ENCODE data around the gene XNDC1N.
A peak's percentile ranks its signal among the peaks of the same experiment; 100 is the strongest.

Gene XNDC1N, protein sequence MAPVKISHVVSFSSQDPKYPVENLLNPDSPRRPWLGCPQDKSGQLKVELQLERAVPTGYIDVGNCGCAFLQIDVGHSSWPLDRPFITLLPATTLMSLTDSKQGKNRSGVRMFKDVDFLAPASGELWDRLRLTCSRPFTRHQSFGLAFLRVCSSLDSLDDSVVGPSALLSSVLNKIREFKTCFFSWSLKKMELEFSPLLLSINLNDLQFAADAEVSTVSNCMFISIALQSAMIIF

DNA sequence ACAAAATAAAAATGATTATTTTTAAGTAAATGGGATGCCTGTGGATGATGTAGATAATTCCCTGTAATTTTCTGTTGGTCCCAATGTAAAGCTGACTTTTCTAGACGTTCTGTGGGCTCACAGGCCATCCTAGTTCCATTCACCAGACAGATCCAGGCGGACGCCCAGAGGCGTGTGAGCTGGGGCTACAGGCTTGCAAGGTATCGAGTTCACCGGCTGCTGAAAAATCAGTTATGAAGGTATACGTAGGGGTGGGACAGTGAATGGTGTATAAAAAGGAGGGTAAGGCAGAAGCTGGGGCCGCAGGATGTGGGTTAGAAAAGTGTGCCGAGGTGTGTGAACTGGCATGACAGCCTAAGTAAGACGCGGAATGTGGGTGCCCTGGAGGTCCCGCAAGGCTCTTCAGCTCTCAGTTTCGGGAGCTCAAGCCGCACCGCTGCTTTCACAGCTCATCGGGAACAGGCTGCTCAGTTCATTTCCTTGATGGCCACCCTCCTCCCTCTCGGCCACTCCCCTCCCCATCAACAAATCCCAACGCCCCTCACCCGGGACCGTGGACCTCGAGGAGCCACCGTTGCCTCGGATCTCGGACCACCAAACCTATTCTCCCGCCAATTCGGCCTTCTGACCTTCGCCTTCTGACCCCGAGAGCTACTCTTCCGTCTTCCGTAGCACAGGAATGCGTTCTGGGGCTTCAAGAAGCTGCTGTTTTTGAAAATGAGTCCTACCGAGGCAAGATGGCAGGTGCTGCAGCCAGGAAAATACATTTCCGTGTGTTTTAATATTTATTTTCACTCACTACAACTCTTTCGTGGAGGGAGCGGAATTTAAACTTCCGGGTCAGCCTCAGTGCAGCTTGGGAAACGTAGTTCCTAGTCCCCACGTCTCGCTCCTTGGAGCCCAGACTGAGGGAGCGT lies at the start of gene XNDC1N:
TSS of gene XNDC1N (minus strand) at position 775 of the 917 bp plus-strand sequence. CDS start 5,241 bp downstream, outside the sequence.
- peak within 1 kb of the TSS; percentile 94 for H3K27ac ChIP-seq
- TF ChIP-seq POLR2AphosphoS5 (IDR thresholded peaks at IDR 0.05; ENCODE audit: borderline replicate concordance, low read depth, low read length) (peak; percentile 34; the same call in 1 of the 2 replicates), EZH2 (IDR thresholded peaks at IDR 0.05) (no peak)
- peak; percentile 69 for DNase-seq (ENCODE audit: low read depth, low spot score)
- peak within 1 kb of the TSS; percentile 88 for H3K9ac ChIP-seq (ENCODE audit: insufficient read length)
- peaks cover 8% of the 10 kb centered on the region; the same call in 1 of the 2 replicates for H3K36me3 ChIP-seq (ENCODE audit: insufficient read depth, low read length)
- no peaks in the 10 kb centered on the region for H3K9me3 ChIP-seq (ENCODE audit: low read depth, low read length)
- H3K4me3 ChIP-seq = peak within 1 kb of the TSS; percentile 86

DNA sequence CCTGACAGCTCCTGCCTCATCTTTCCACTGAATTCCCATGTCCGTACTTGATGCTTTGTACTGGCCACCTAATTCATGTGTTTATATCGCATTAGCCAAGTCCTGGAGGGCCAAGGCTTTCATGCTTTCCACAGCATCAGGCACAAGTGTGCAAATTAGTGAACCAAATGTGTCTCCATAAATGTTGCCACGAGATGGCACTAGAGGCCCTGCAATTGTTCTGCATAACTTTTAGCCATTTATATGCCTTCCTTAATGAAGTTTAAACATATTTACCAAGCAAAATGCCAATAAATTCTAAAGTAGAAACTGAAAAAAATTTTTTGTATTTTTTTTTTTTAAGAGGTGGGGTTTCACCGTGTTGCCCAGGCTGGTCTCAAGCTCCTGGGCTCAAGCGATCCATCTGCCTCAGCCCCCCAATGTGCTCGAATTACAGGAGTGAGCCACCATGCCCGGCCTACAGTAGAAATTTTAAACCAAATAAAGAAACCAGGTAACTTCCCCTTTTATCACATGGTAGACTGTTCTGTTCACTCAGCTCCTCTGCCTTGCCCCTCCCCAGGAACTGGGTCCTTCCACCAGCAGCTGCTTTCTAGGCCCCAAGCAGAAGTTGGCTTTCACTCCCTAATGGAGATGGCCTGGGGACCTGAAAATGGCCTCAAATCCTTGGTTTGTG lies 49.5 kb upstream of the XNDC1N start:
- DNase-seq (ENCODE audit: low read depth, low spot score) = peak; percentile 28
- Histone ChIP-seq H3K27ac (no peak overlapping the region), H3K36me3 (ENCODE audit: insufficient read depth, low read length) (peaks cover 12% of the 10 kb centered on the region; the same call in 1 of the 2 replicates), H3K4me3 (no peak overlapping the region), H3K9ac (ENCODE audit: insufficient read length) (no peak overlapping the region), H3K9me3 (ENCODE audit: low read depth, low read length) (no peaks in the 10 kb centered on the region)
- TF ChIP-seq POLR2AphosphoS5 (IDR thresholded peaks at IDR 0.05; ENCODE audit: borderline replicate concordance, low read depth, low read length) = no peak
- no peak for TF ChIP-seq FOXP2 (optimal IDR thresholded peaks at IDR 0.05; ENCODE audit: control extremely low read depth, extremely low read length, insufficient read depth)
- TF ChIP-seq EZH2 (IDR thresholded peaks at IDR 0.05) = no peak

DNA sequence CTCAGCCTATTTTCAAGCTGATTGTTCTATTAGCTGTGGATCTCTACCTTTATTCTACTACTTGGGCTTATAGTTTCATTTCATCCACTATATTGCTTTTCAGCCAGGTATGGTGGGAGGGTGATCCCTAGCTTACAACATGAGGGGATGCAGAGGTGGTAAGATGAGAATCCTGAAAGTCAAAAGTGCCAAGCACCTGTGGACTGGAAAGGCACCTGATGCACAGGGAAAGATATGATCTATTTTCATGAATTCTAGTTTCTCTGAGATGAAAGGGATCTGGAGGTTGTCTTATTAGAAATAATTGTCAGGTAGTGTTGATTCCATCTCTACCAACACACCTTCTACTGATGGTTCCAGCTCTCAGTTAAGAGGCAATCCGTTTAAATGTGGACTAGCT lies 48.7 kb upstream of the XNDC1N start:
- H3K9me3 ChIP-seq (ENCODE audit: low read depth, low read length) = no peaks in the 10 kb centered on the region
- H3K27ac ChIP-seq = no peak overlapping the region
- H3K36me3 ChIP-seq (ENCODE audit: insufficient read depth, low read length) = peaks cover 12% of the 10 kb centered on the region; the same call in 1 of the 2 replicates
- DNase-seq (ENCODE audit: low read depth, low spot score) = no peak
- no peak overlapping the region for H3K9ac ChIP-seq (ENCODE audit: insufficient read length)
- TF ChIP-seq POLR2AphosphoS5 (IDR thresholded peaks at IDR 0.05; ENCODE audit: borderline replicate concordance, low read depth, low read length) (no peak), FOXP2 (optimal IDR thresholded peaks at IDR 0.05; ENCODE audit: control extremely low read depth, extremely low read length, insufficient read depth) (no peak), EZH2 (IDR thresholded peaks at IDR 0.05) (no peak)
- H3K4me3 ChIP-seq = no peak overlapping the region

DNA sequence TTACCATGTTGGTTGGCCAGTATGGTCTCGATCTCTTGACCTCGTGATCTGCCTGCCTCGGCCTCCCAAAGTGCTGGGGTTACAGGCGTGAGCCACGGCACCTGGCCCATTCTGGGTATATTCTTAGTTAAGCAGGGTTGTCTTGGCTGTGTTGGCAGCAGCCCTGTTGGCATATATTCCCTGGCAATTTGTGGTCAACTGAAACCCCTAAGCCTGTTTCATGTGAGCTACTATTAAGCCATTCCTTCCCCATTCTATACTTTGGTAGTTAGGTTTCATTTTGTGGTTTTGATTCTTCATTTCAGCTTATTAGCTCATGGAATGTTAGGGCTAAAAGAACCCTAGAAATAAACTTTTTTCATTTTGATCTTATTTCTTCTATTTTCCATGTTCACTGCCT lies 48.2 kb upstream of the XNDC1N start:
- peaks cover 15% of the 10 kb centered on the region for H3K36me3 ChIP-seq (ENCODE audit: insufficient read depth, low read length)
- H3K9me3 ChIP-seq (ENCODE audit: low read depth, low read length) = no peaks in the 10 kb centered on the region
- no peak overlapping the region for H3K4me3 ChIP-seq
- no peak overlapping the region for H3K9ac ChIP-seq (ENCODE audit: insufficient read length)
- TF ChIP-seq POLR2AphosphoS5 (IDR thresholded peaks at IDR 0.05; ENCODE audit: borderline replicate concordance, low read depth, low read length) = no peak
- TF ChIP-seq FOXP2 (optimal IDR thresholded peaks at IDR 0.05; ENCODE audit: control extremely low read depth, extremely low read length, insufficient read depth) = no peak
- no peak for TF ChIP-seq EZH2 (IDR thresholded peaks at IDR 0.05)
- no peak overlapping the region for H3K27ac ChIP-seq
- DNase-seq (ENCODE audit: low read depth, low spot score) = no peak

DNA sequence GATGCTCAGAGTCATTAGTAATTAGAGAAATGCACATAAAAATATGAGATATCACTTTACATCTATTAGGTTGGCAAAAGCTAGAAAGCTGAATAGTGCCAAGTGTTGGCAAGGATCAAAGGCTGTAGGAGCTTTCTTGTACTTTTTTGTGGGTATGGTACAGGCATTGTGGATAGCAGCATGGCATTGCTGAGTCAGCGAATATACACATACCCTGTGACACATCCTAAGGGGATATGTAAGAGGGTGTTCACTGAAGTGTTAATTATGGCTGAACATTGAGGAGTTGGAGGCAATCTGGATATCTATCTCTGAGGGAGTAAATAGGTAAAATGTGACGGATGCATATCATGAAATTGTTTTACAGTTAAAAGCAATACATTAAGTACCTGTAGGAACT lies 43.3 kb upstream of the XNDC1N start:
- H3K9ac ChIP-seq (ENCODE audit: insufficient read length) = no peak overlapping the region
- no peak overlapping the region for H3K4me3 ChIP-seq
- peaks cover 28% of the 10 kb centered on the region for H3K36me3 ChIP-seq (ENCODE audit: insufficient read depth, low read length)
- DNase-seq (ENCODE audit: low read depth, low spot score) = no peak
- no peaks in the 10 kb centered on the region for H3K9me3 ChIP-seq (ENCODE audit: low read depth, low read length)
- TF ChIP-seq POLR2AphosphoS5 (IDR thresholded peaks at IDR 0.05; ENCODE audit: borderline replicate concordance, low read depth, low read length) (no peak), EZH2 (IDR thresholded peaks at IDR 0.05) (no peak), FOXP2 (optimal IDR thresholded peaks at IDR 0.05; ENCODE audit: control extremely low read depth, extremely low read length, insufficient read depth) (no peak)
- H3K27ac ChIP-seq = no peak overlapping the region

DNA sequence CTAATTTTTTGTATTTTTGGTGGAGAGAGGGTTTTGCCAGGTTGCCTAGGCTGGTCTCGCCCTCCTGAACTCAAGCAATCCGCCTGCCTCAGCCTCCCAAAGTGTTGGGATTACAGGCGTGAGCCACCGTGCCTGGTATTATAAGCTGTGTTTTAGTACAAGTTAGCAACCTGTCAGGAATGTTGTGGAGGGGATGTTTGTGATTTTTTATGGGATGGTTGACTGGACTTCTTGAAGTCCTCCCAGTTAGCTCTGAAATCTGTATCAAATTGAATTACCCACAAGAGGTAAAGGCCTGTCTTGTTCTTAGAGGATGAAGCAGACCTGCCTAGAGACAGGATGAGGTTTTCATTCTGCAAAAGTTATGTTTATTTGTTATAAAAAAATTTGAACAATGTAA lies 36.2 kb upstream of the XNDC1N start:
- no peak overlapping the region for H3K9ac ChIP-seq (ENCODE audit: insufficient read length)

DNA sequence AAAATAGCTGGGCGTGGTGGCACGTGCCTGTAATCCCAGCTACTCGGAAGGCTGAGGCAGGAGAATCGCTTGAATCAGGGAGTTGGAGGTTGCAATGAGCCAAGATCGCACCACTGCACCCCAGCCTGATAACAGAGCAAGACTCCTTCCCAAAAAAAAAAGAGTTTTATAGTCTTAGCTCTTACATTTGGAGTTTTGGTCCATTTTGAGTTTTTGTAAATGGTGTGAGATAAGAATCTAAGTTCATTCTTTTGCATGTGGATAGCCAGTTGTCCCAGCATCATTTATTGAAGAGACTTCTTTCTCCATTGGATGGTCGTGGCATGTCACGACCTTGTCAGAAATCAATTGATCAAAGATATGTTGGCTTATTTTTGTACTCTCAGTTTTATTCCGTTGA lies 35.1 kb upstream of the XNDC1N start:
- Histone ChIP-seq H3K36me3 (ENCODE audit: insufficient read depth, low read length) (peaks cover 37% of the 10 kb centered on the region), H3K27ac (no peak overlapping the region), H3K9ac (ENCODE audit: insufficient read length) (no peak overlapping the region), H3K4me3 (no peak overlapping the region), H3K9me3 (ENCODE audit: low read depth, low read length) (no peaks in the 10 kb centered on the region)
- TF ChIP-seq EZH2 (IDR thresholded peaks at IDR 0.05) (no peak), POLR2AphosphoS5 (IDR thresholded peaks at IDR 0.05; ENCODE audit: borderline replicate concordance, low read depth, low read length) (no peak), FOXP2 (optimal IDR thresholded peaks at IDR 0.05; ENCODE audit: control extremely low read depth, extremely low read length, insufficient read depth) (no peak)
- no peak for DNase-seq (ENCODE audit: low read depth, low spot score)

More for the DNA sequence above, 36.2 kb upstream of the XNDC1N start:
- no peak overlapping the region for H3K27ac ChIP-seq
- no peak for DNase-seq (ENCODE audit: low read depth, low spot score)
- no peak for TF ChIP-seq FOXP2 (optimal IDR thresholded peaks at IDR 0.05; ENCODE audit: control extremely low read depth, extremely low read length, insufficient read depth)
- TF ChIP-seq POLR2AphosphoS5 (IDR thresholded peaks at IDR 0.05; ENCODE audit: borderline replicate concordance, low read depth, low read length) = no peak
- no peak for TF ChIP-seq EZH2 (IDR thresholded peaks at IDR 0.05)
- H3K9me3 ChIP-seq (ENCODE audit: low read depth, low read length) = no peaks in the 10 kb centered on the region
- H3K36me3 ChIP-seq (ENCODE audit: insufficient read depth, low read length) = peaks cover 41% of the 10 kb centered on the region
- H3K4me3 ChIP-seq = no peak overlapping the region
